ENCODE results near the gene RALGAPB.

DNA sequence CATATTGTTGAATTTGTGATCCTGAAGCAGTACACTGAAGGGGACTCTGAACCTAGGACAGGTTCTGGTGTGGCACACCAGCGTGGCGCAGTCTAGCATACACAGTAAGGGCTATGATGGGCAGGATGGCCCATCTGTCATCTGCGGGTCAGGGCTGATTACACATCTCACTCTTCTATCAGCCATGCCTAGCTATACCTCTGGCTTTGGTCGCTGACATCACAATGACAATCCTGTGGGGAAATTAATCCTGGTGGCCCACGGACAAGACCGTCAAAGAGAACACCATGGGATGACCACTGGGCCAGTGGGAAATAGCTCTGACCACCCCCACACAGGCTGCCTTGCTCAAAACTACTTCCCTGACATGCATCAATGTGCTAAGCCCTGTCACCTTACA, 40.4 kb upstream of the RALGAPB start:
- no peak for TF ChIP-seq CTCF (IDR thresholded peaks at IDR 0.05; ENCODE audit: low read depth, low read length)
- TF ChIP-seq POLR2A (IDR thresholded peaks at IDR 0.05; ENCODE audit: extremely low read depth, insufficient read length) = no peak
- no peak for TF ChIP-seq MYC (IDR thresholded peaks at IDR 0.05; ENCODE audit: low read depth, low read length)
- TF ChIP-seq, protein P1, sequence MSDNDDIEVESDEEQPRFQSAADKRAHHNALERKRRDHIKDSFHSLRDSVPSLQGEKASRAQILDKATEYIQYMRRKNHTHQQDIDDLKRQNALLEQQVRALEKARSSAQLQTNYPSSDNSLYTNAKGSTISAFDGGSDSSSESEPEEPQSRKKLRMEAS (IDR thresholded peaks at IDR 0.05; ENCODE audit: low read depth, low read length) = no peak

Measured in NB4 (cell line).